K562 (cell line): ENCODE data around the gene PPA1.

Experiments used
- CBX8 ChIP-seq: fragments of 200-600 bp; sonication (generic); IDR thresholded peaks from 2 replicates; pipeline ENCODE4 v1.6.1; 2012; ENCODE audit warnings: borderline replicate concordance, mixed run types, low read depth, mild to moderate bottlenecking, moderate library complexity, mixed read lengths, low read length, control low read depth, inconsistent platforms; ENCODE audit not compliant: poor library complexity, severe bottlenecking; ENCODE audit errors: extremely low read depth
- CEBPB ChIP-seq: fragments of 450-650 bp; IDR thresholded peaks from 2 replicates; pipeline ENCODE4 v1.6.1; 2016; ENCODE audit warnings: missing genetic modification characterization, missing compliant biosample characterization
- EP300 ChIP-seq: IDR thresholded peaks from 2 replicates; pipeline ENCODE4 v1.6.1; 2012; ENCODE audit warnings: low read length, improper control_type of control experiment
- ESRRA ChIP-seq: fragments of 450-650 bp; IDR thresholded peaks from 2 replicates; pipeline ENCODE4 v1.6.1; 2014; ENCODE audit warnings: low read depth, mild to moderate bottlenecking, moderate library complexity, borderline replicate concordance
- EZH2 ChIP-seq: IDR thresholded peaks from 2 replicates; pipeline ENCODE4 v1.6.1; 2012; ENCODE audit warnings: low read depth, mild to moderate bottlenecking, inconsistent platforms, low read length, borderline replicate concordance
- NFE2 ChIP-seq: IDR thresholded peaks from 2 replicates; pipeline ENCODE4 v1.6.1; 2014; ENCODE audit warnings: antibody characterized with exemption, low read depth
- ZBTB1 ChIP-seq: sonication (generic); formaldehyde crosslinking; IDR thresholded peaks from 2 replicates; pipeline ENCODE4 v1.8.1; 2023; ENCODE audit warnings: missing genetic modification reagents, low read depth, mild to moderate bottlenecking, borderline replicate concordance
- ZBTB8A ChIP-seq: fragments of 450-650 bp; IDR thresholded peaks from 2 replicates; pipeline ENCODE4 v1.6.1; 2018; ENCODE audit warnings: mild to moderate bottlenecking, moderate library complexity; ENCODE audit not compliant: partially characterized antibody
- ZNF79 ChIP-seq: fragments of 250-450 bp; sonication (Bioruptor Pico); IDR thresholded peaks from 2 replicates; pipeline ENCODE4 v1.4.0; 2020; ENCODE audit warnings: low read depth, mild to moderate bottlenecking, moderate library complexity
- ZZZ3 ChIP-seq: fragments of 450-650 bp; IDR thresholded peaks from 2 replicates; pipeline ENCODE4 v1.6.1; 2016; ENCODE audit warnings: antibody characterized with exemption, mild to moderate bottlenecking, moderate library complexity
- TF ChIP-seq, protein P1 (sequence below): fragments of 250-450 bp; sonication (Bioruptor Pico); IDR thresholded peaks from 2 replicates; pipeline ENCODE4 v1.4.0; 2020; ENCODE audit warnings: mild to moderate bottlenecking
- TF ChIP-seq, protein P2 (sequence below), 2 experiments: fragments of 450-650 bp; formaldehyde crosslinking in 1 of 2; IDR thresholded peaks; 2 replicates each; pipeline versions ENCODE4 v1.4.0 to v1.6.1; 2014 to 2020; ENCODE audit warnings: mild to moderate bottlenecking in 2 of 2, borderline replicate concordance in 1 of 2, low read depth in 1 of 2
- TF ChIP-seq, protein P3 (sequence below): sonication (generic); formaldehyde crosslinking; IDR thresholded peaks from 2 replicates; pipeline ENCODE4 v1.9.0; 2022; ENCODE audit warnings: mild to moderate bottlenecking, missing genetic modification reagents
- TF ChIP-seq, protein P4 (sequence below), 3 experiments: IDR thresholded peaks in 2 of 3; conservative IDR thresholded peaks in 1 of 3; 2 replicates each; pipeline ENCODE4 v1.5.1; 2011 to 2012; ENCODE audit warnings: low read length in 3 of 3, mild to moderate bottlenecking in 3 of 3, control low read depth in 2 of 3, improper control_type of control experiment in 1 of 3, inconsistent platforms in 1 of 3, low read depth in 1 of 3, mixed read lengths in 1 of 3, moderate library complexity in 1 of 3; ENCODE audit not compliant: insufficient read depth in 2 of 3

DNA sequence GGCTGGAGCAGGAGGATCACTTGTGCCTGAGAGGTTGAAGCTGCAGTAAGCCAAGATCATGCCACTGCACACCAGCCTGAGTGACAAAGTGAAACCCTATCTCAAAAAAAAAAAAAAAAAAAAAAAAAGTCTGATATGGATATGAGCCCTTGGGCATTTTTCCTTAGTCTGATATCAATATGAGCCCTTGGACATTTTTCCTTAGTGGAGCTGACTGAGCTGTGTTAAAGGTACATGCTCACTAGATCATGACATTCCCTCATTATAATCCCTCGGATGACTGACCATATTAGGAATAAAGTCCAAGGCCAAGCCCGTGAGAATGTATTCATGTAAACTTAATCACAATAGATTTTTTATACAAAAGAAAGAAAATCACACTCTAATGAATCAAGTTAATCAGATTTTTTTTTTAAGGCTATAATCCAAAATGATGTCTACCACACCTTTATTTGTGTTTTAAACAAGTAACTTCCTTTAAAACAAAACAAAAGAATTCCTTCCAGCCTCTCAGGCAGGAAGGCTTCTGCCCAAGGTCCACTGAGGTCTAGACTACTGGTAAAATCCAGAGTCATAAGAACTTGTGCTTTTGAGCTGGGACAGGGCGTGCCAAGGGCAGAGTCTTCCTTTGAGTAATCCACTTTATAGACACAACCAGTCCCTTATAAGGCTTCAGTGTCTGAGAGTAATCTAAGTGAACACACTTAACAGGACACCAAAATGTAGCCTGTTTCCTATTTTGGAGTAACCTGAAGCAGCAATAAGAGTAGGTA lies 5.5 kb downstream of the PPA1 start:
- TF ChIP-seq, protein P1, sequence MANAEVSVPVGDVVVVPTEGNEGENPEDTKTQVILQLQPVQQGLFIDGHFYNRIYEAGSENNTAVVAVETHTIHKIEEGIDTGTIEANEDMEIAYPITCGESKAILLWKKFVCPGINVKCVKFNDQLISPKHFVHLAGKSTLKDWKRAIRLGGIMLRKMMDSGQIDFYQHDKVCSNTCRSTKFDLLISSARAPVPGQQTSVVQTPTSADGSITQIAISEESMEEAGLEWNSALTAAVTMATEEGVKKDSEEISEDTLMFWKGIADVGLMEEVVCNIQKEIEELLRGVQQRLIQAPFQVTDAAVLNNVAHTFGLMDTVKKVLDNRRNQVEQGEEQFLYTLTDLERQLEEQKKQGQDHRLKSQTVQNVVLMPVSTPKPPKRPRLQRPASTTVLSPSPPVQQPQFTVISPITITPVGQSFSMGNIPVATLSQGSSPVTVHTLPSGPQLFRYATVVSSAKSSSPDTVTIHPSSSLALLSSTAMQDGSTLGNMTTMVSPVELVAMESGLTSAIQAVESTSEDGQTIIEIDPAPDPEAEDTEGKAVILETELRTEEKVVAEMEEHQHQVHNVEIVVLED (CRISPR knock-in tag), result no peak
- TF ChIP-seq CBX8, result no peak
- no peak for TF ChIP-seq CEBPB (tag)
- TF ChIP-seq, protein P2, sequence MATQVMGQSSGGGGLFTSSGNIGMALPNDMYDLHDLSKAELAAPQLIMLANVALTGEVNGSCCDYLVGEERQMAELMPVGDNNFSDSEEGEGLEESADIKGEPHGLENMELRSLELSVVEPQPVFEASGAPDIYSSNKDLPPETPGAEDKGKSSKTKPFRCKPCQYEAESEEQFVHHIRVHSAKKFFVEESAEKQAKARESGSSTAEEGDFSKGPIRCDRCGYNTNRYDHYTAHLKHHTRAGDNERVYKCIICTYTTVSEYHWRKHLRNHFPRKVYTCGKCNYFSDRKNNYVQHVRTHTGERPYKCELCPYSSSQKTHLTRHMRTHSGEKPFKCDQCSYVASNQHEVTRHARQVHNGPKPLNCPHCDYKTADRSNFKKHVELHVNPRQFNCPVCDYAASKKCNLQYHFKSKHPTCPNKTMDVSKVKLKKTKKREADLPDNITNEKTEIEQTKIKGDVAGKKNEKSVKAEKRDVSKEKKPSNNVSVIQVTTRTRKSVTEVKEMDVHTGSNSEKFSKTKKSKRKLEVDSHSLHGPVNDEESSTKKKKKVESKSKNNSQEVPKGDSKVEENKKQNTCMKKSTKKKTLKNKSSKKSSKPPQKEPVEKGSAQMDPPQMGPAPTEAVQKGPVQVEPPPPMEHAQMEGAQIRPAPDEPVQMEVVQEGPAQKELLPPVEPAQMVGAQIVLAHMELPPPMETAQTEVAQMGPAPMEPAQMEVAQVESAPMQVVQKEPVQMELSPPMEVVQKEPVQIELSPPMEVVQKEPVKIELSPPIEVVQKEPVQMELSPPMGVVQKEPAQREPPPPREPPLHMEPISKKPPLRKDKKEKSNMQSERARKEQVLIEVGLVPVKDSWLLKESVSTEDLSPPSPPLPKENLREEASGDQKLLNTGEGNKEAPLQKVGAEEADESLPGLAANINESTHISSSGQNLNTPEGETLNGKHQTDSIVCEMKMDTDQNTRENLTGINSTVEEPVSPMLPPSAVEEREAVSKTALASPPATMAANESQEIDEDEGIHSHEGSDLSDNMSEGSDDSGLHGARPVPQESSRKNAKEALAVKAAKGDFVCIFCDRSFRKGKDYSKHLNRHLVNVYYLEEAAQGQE (IDR thresholded peaks at IDR 0.05; ENCODE audit: borderline replicate concordance), result no peak
- TF ChIP-seq, protein P2 (CRISPR knock-in tag; IDR thresholded peaks at IDR 0.05; ENCODE audit: low read depth), result no peak
- TF ChIP-seq, protein P3, sequence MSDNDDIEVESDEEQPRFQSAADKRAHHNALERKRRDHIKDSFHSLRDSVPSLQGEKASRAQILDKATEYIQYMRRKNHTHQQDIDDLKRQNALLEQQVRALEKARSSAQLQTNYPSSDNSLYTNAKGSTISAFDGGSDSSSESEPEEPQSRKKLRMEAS (CRISPR knock-in tag), result no peak
- TF ChIP-seq ZBTB1 (CRISPR knock-in tag), result no peak
- no peak for TF ChIP-seq ZBTB8A
- TF ChIP-seq ZNF79, result no peak
- no peak for TF ChIP-seq ZZZ3
- TF ChIP-seq, protein P4, sequence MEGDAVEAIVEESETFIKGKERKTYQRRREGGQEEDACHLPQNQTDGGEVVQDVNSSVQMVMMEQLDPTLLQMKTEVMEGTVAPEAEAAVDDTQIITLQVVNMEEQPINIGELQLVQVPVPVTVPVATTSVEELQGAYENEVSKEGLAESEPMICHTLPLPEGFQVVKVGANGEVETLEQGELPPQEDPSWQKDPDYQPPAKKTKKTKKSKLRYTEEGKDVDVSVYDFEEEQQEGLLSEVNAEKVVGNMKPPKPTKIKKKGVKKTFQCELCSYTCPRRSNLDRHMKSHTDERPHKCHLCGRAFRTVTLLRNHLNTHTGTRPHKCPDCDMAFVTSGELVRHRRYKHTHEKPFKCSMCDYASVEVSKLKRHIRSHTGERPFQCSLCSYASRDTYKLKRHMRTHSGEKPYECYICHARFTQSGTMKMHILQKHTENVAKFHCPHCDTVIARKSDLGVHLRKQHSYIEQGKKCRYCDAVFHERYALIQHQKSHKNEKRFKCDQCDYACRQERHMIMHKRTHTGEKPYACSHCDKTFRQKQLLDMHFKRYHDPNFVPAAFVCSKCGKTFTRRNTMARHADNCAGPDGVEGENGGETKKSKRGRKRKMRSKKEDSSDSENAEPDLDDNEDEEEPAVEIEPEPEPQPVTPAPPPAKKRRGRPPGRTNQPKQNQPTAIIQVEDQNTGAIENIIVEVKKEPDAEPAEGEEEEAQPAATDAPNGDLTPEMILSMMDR (IDR thresholded peaks at IDR 0.05 in 2 of 3, conservative IDR thresholded peaks at IDR 0.05 in 1 of 3; ENCODE audit: insufficient read depth in 2 of 3, low read depth in 1 of 3, low read length in 3 of 3), result no peak
- no peak for TF ChIP-seq NFE2
- no peak for TF ChIP-seq EZH2
- TF ChIP-seq EP300, result no peak
- TF ChIP-seq ESRRA, result no peak
